Liver (tissue), 9 donors: ENCODE measurements around the gene CTSH. TPM values are rescaled to one million over a fixed set of nuclear protein-coding genes. Genes with fewer than 3 reads are reported as not detected.

Experiments
- DNase-seq: peaks from one replicate; pipeline ENCODE4 v3.0.0-alpha.2; 2017; ENCODE audit warnings: low spot score
- H3K27ac ChIP-seq, 2 donors: one replicate each; pipeline ENCODE4 v1.7.0; 2013; ENCODE audit warnings: inconsistent platforms in 2 of 2, low read length in 2 of 2, control low read depth in 1 of 2, low read depth in 1 of 2, mild to moderate bottlenecking in 1 of 2
- H3K27me3 ChIP-seq, 4 donors: one replicate each; pipeline versions ENCODE4 v1.6.1 to v1.7.0; 2013; ENCODE audit warnings: low read length in 3 of 4, inconsistent platforms in 1 of 4, mild to moderate bottlenecking in 1 of 4, moderate library complexity in 1 of 4; ENCODE audit not compliant: control insufficient read depth in 4 of 4, insufficient read depth in 4 of 4
- H3K36me3 ChIP-seq, 4 donors: one replicate each; pipeline versions ENCODE4 v1.6.1 to v1.7.0; 2013; ENCODE audit warnings: low read length in 3 of 4, mild to moderate bottlenecking in 3 of 4, low read depth in 1 of 4, moderate library complexity in 1 of 4; ENCODE audit not compliant: control insufficient read depth in 4 of 4, insufficient read depth in 3 of 4
- H3K4me1 ChIP-seq, 4 donors: one replicate each; pipeline versions ENCODE4 v1.6.1 to v1.7.0; 2013; ENCODE audit warnings: low read length in 3 of 4, mild to moderate bottlenecking in 3 of 4, moderate library complexity in 1 of 4; ENCODE audit not compliant: control insufficient read depth in 4 of 4, insufficient read depth in 4 of 4
- H3K4me3 ChIP-seq, 3 donors: one replicate each; pipeline versions ENCODE4 v1.6.1 to v1.7.0; 2013; ENCODE audit warnings: low read length in 3 of 3, control low read depth in 1 of 3, low read depth in 1 of 3, mild to moderate bottlenecking in 1 of 3
- H3K9ac ChIP-seq, 2 donors: one replicate each; pipeline ENCODE4 v1.7.0; 2013; ENCODE audit warnings: low read length in 2 of 2, mild to moderate bottlenecking in 2 of 2, moderate library complexity in 2 of 2, control low read depth in 1 of 2, low read depth in 1 of 2
- H3K9me3 ChIP-seq, 4 donors: one replicate each; pipeline versions ENCODE4 v1.6.1 to v1.7.0; 2013; ENCODE audit warnings: low read length in 3 of 4; ENCODE audit not compliant: control insufficient read depth in 4 of 4
- EGR1 ChIP-seq, 2 donors: IDR thresholded peaks; 2 replicates each; pipeline ENCODE4 v1.6.1; 2016 to 2018; ENCODE audit warnings: antibody characterized with exemption in 2 of 2, low read depth in 2 of 2
- FOXA1 ChIP-seq: IDR thresholded peaks from 2 replicates; pipeline ENCODE4 v1.6.1; 2016; ENCODE audit warnings: antibody characterized with exemption
- FOXA2 ChIP-seq: IDR thresholded peaks from 2 replicates; pipeline ENCODE4 v1.6.1; 2016; ENCODE audit warnings: antibody characterized with exemption
- GABPA ChIP-seq, 2 donors: IDR thresholded peaks in 1 of 2; conservative IDR thresholded peaks in 1 of 2; 2 replicates each; pipeline ENCODE4 v1.6.1; 2016; ENCODE audit warnings: antibody characterized with exemption in 2 of 2, mild to moderate bottlenecking in 1 of 2, moderate library complexity in 1 of 2
- HNF4A ChIP-seq, 2 donors: conservative IDR thresholded peaks; 2 replicates each; pipeline ENCODE4 v1.6.1; 2016; ENCODE audit warnings: antibody characterized with exemption in 2 of 2, mild to moderate bottlenecking in 2 of 2
- HNF4G ChIP-seq: IDR thresholded peaks from 2 replicates; pipeline ENCODE4 v1.6.1; 2016; ENCODE audit warnings: antibody characterized with exemption
- NR2F2 ChIP-seq: IDR thresholded peaks from 2 replicates; pipeline ENCODE4 v1.6.1; 2016; ENCODE audit warnings: antibody characterized with exemption
- RAD21 ChIP-seq, 2 donors: IDR thresholded peaks; 2 replicates each; pipeline ENCODE4 v1.6.1; 2016; ENCODE audit warnings: antibody characterized with exemption in 2 of 2, mild to moderate bottlenecking in 2 of 2
- RXRA ChIP-seq, 2 donors: IDR thresholded peaks; 2 replicates each; pipeline ENCODE4 v1.6.1; 2017 to 2018; ENCODE audit warnings: antibody characterized with exemption in 2 of 2, mild to moderate bottlenecking in 1 of 2
- YY1 ChIP-seq: IDR thresholded peaks from 2 replicates; pipeline ENCODE4 v1.6.1; 2016; ENCODE audit warnings: antibody characterized with exemption, mild to moderate bottlenecking
- WGBS: extraction: QIAGEN DNeasy Blood & Tissue Kit; methylation state at CpG from one replicate; pipeline ENCODE4 v1.1.7; 2013; 5-methylcytosine and 5-hydroxymethylcytosine counted together
- polyA plus RNA-seq, 2 donors: library from polyadenylated mRNA; stranded (reverse) in 1 of 2; unstranded in 1 of 2; fragments of 200-250 nt in 1 of 2; fragments of >200 nt in 1 of 2; fragmentation: Nextera tagmentation in 1 of 2; extraction: Ambion mirVana in 1 of 2; gene quantifications; one replicate each; pipeline versions ENCODE4 v1.2.1 to v1.2.3, GENCODE V29; 2013 to 2015
- total RNA-seq, 2 donors: library from RNA; depleted of rRNA; stranded (reverse); fragments of >200 nt; gene quantifications; one replicate each; pipeline ENCODE4 v1.2.3, GENCODE V29; 2014
- TF ChIP-seq, protein P1 (sequence below): IDR thresholded peaks from 2 replicates; pipeline ENCODE4 v1.6.1; 2016; ENCODE audit warnings: antibody characterized with exemption
- TF ChIP-seq, protein P2 (sequence below): fragments of 150-350 bp; IDR thresholded peaks from 2 replicates; pipeline ENCODE4 v1.5.1; 2017; ENCODE audit warnings: improper control_type of control experiment, low read depth, low read length; ENCODE audit not compliant: missing input control
- TF ChIP-seq, protein P3 (sequence below): IDR thresholded peaks from 2 replicates; pipeline ENCODE4 v1.6.1; 2016; ENCODE audit warnings: antibody characterized with exemption
- donor health status: healthy.
- donor health status: healthy.
- donor health status: healthy.
- donor health status: healthy.
- donor health status: healthy.

The CTSH gene
- total and polyA plus RNA-seq, 4 donors = 46.3 to 162 (median 95.8) TPM

DNA sequence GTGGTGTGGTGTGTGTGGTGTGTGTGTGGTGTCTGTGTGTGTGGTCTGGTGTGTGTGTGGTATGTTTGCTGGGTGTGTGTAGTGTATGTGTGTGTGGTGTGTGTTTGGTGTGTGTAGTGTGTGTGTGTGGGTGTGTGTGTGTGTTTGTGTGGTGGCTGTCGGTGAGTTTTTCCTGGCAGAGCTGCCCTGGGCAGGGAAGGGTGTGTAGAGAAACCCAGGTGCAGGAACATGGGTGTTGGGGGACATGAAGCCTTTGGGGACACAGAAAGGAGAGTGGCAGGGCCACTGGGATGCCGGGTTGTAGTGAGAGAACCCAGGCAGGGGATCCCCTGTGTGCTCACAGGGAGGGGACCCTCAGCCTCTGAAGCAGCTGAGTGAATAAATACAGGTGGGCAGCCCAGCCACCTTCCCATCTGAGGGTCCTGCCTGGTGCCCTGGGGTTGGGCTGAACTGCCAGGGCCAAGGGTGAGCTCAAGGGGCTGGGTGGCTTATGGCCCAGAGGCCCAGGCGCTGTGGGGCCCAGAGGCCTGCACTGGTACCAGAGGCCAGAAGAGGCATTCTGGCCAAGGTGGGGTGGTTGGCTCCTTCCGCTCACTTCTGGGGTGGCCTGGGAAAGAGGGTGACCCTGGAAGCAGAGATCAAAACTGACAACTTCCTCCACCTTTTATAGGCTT is 48.5 kb upstream of the CTSH start (continued):
- TF ChIP-seq, protein P1, sequence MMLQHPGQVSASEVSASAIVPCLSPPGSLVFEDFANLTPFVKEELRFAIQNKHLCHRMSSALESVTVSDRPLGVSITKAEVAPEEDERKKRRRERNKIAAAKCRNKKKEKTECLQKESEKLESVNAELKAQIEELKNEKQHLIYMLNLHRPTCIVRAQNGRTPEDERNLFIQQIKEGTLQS = no peak
- TF ChIP-seq HNF4G (no peak), EGR1 (IDR thresholded peaks at IDR 0.05; ENCODE audit: low read depth in 2 of 2) (no peak)

DNA sequence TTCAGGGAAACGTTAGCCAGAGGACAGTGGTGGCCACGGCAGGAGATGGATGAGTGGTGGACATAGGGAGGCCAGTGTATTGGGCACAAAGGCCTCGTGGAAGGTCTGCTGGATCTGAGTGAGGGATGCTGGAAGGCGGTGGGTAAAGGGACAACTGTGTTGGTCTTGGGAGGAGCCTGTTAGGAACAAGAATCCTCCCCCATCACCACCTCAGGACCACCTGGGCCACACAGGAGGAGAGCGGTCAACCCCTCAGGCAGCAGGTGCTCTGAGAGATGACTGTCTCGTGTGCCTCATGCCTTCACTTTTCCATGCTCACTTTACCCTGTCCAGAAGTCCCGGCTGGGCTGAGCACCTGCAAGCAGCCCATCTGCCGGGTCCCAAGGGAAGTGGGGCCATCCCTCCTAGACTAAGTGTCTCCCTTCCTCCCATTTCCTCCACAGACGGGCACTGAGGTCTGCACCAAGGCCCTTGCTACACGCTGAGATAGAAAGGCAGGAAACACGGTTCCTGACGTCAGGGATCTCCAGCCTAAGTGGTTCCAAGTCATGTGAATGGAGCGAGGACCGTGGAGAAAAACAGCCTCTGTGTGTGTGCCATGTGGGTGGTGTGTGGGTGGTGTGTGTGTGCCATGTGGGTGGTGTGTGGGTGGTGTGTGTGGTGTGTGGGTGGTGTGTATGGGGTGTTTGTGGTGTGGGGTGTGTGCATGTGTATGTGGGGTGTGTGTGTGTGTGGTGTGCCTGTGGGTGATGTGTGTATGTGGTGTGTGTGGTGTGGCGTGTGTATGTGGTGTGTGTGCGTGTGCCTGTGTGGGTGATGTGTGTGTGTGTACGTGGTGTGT is 47.8 kb upstream of the CTSH start:
- no peaks in the 10 kb centered on the region for H3K27me3 ChIP-seq
- H3K27ac ChIP-seq = no peak overlapping the region
- H3K4me3 ChIP-seq = no peak overlapping the region
- DNase-seq = no peak
- H3K4me1 ChIP-seq = no peaks in the 10 kb centered on the region
- 83% methylated on average over 17 of the region's 17 CpGs for WGBS
- H3K9ac ChIP-seq = no peak overlapping the region
- TF ChIP-seq GABPA (IDR thresholded peaks at IDR 0.05 in 1 of 2, conservative IDR thresholded peaks at IDR 0.05 in 1 of 2) (no peak), RAD21 (IDR thresholded peaks at IDR 0.05) (no peak), NR2F2 (no peak), YY1 (no peak), FOXA2 (no peak)
- TF ChIP-seq, protein P2, sequence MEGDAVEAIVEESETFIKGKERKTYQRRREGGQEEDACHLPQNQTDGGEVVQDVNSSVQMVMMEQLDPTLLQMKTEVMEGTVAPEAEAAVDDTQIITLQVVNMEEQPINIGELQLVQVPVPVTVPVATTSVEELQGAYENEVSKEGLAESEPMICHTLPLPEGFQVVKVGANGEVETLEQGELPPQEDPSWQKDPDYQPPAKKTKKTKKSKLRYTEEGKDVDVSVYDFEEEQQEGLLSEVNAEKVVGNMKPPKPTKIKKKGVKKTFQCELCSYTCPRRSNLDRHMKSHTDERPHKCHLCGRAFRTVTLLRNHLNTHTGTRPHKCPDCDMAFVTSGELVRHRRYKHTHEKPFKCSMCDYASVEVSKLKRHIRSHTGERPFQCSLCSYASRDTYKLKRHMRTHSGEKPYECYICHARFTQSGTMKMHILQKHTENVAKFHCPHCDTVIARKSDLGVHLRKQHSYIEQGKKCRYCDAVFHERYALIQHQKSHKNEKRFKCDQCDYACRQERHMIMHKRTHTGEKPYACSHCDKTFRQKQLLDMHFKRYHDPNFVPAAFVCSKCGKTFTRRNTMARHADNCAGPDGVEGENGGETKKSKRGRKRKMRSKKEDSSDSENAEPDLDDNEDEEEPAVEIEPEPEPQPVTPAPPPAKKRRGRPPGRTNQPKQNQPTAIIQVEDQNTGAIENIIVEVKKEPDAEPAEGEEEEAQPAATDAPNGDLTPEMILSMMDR = no peak
- no peaks in the 10 kb centered on the region for H3K9me3 ChIP-seq
- no peaks in the 10 kb centered on the region for H3K36me3 ChIP-seq

DNA sequence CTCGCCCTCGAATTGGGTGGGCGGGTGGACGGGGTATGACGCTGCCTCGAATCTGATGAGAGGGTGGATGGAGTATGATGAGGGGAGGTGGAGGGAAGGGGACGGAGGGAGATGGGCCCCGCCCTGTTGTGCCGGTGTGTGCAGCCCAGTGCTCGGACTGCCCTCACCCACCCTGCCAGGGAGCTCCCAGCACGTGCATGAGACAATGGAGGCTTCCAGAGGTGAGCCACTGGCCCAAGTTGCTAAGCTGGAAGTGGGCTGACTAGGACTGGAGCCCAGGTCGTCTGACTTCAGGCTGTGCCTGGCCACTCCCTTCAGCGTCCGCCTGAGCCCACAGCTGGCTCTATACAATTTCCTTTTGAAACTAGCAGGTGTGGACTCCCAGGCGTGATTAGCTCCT is 47.0 kb upstream of the CTSH start:
- Histone ChIP-seq H3K9me3 (no peaks in the 10 kb centered on the region), H3K4me1 (no peaks in the 10 kb centered on the region), H3K4me3 (no peak overlapping the region), H3K27me3 (no peaks in the 10 kb centered on the region), H3K27ac (no peak overlapping the region), H3K36me3 (no peaks in the 10 kb centered on the region), H3K9ac (no peak overlapping the region)
- 91% methylated on average over 15 of the region's 15 CpGs for WGBS
- no peak for DNase-seq
- TF ChIP-seq, protein P3, sequence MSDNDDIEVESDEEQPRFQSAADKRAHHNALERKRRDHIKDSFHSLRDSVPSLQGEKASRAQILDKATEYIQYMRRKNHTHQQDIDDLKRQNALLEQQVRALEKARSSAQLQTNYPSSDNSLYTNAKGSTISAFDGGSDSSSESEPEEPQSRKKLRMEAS = no peak
- no peak for TF ChIP-seq HNF4G
- TF ChIP-seq EGR1 (IDR thresholded peaks at IDR 0.05; ENCODE audit: low read depth in 2 of 2) = no peak
- no peak for TF ChIP-seq RXRA (IDR thresholded peaks at IDR 0.05)
- no peak for TF ChIP-seq HNF4A (conservative IDR thresholded peaks at IDR 0.05)
- no peak for TF ChIP-seq FOXA1
- TF ChIP-seq, protein P1 = no peak
